HEK293T (cell line): ENCODE data around the gene HEXIM2.

Experiments used
- BHLHE40 ChIP-seq: fragments of 450-650 bp; IDR thresholded peaks from 2 replicates; pipeline ENCODE4 v1.6.1; 2016; ENCODE audit warnings: mild to moderate bottlenecking, moderate library complexity, borderline replicate concordance
- FOXK2 ChIP-seq: fragments of 450-650 bp; IDR thresholded peaks from 2 replicates; pipeline ENCODE4 v1.6.1; 2016; ENCODE audit warnings: mild to moderate bottlenecking
- LEF1 ChIP-seq: fragments of 450-650 bp; IDR thresholded peaks from 2 replicates; pipeline ENCODE4 v1.6.1; 2017; ENCODE audit warnings: mild to moderate bottlenecking, borderline replicate concordance
- PKNOX1 ChIP-seq: fragments of 450-650 bp; IDR thresholded peaks from 2 replicates; pipeline ENCODE4 v1.6.1; 2016
- SP1 ChIP-seq: fragments of 450-650 bp; IDR thresholded peaks from 2 replicates; pipeline ENCODE4 v1.6.1; 2017
- SUZ12 ChIP-seq: fragments of 450-650 bp; IDR thresholded peaks from 2 replicates; pipeline ENCODE4 v1.6.1; 2016; ENCODE audit warnings: mild to moderate bottlenecking
- ZNF384 ChIP-seq: fragments of 450-650 bp; IDR thresholded peaks from 2 replicates; pipeline ENCODE4 v1.6.1; 2016

GRCh38 chr17:45170931-45171337 is 9.3 kb downstream of the HEXIM2 start:
- TF ChIP-seq FOXK2 (no peak), PKNOX1 (no peak), SUZ12 (no peak), SP1 (no peak), BHLHE40 (no peak), ZNF384 (no peak), LEF1 (no peak)
